ENCODE measurements around the gene TMPRSS4. TPM values are rescaled to one million over a fixed set of nuclear protein-coding genes. Genes with fewer than 3 reads are reported as not detected.

TMPRSS4 gene
- total RNA-seq, 1 experiment from 2014 or later = not detected

DNA sequence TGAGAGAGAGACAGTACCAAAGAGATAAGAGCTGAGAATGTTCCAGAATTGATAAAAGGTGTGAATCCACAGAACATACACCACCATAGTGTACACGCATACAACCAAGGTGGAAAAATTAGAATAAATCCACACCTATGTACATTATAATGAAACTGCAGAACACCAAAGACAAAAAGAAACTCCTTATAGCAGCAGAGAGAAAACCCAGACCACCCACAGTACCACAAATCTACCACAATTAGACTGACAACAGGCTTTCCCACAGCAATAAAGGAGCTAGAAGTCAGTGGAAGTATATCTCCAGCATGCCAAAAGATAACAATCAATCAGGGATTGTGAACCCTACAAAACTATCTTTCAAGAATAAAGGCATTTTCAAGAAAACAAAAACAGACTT, 43.9 kb downstream of the TMPRSS4 start:
- no peak for TF ChIP-seq EZH2 (IDR thresholded peaks at IDR 0.05; ENCODE audit: borderline replicate concordance, low read depth, low read length, poor library complexity, severe bottlenecking)
- TF ChIP-seq, protein P1, sequence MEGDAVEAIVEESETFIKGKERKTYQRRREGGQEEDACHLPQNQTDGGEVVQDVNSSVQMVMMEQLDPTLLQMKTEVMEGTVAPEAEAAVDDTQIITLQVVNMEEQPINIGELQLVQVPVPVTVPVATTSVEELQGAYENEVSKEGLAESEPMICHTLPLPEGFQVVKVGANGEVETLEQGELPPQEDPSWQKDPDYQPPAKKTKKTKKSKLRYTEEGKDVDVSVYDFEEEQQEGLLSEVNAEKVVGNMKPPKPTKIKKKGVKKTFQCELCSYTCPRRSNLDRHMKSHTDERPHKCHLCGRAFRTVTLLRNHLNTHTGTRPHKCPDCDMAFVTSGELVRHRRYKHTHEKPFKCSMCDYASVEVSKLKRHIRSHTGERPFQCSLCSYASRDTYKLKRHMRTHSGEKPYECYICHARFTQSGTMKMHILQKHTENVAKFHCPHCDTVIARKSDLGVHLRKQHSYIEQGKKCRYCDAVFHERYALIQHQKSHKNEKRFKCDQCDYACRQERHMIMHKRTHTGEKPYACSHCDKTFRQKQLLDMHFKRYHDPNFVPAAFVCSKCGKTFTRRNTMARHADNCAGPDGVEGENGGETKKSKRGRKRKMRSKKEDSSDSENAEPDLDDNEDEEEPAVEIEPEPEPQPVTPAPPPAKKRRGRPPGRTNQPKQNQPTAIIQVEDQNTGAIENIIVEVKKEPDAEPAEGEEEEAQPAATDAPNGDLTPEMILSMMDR (conservative IDR thresholded peaks at IDR 0.05; ENCODE audit: low read depth, low read length) = no peak
- intact Hi-C loops (cut with micrococcal nuclease; ENCODE audit: unreplicated experiment) = no loop called here
- POLR2A ChIA-PET (ENCODE audit: low non-redundant PET) = no interaction called here

DNA sequence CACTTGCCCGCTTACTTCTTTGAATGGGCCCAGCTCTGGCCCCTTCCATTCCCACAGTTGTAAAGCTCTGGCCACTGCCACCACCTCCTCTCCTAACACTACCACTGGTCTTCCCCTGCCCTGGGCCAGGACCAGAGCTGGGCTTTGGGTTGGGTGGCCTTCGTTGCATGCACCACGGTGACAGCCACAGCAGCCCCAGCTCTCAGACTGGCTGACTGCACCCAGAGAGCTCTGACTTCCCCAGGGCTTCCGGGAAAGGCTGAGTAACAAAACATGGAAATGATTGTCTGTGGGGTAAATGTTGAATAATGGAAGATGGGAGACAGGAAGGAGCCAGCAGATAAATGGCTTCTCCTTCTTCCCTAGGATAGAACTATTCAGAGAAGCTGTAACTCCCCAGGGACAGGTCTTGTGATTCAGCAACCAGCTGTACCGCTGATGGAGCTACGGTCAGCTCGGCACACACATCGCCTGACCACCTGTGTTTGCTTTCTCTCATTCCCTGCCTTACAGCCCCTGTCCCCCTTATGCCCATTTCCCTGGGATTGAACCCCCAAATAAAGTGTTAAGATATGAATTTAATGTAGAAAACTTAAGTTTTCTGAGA, 48.2 kb downstream of the TMPRSS4 start:
- Histone ChIP-seq H3K9me3 (ENCODE audit: low read depth, low read length, poor library complexity, severe bottlenecking) (no peaks in the 10 kb centered on the region), H3K4me3 (ENCODE audit: low read depth, low read length, poor library complexity, severe bottlenecking) (no peak overlapping the region), H3K36me3 (ENCODE audit: insufficient read depth, low read length, poor library complexity, severe bottlenecking) (no peaks in the 10 kb centered on the region), H3K27ac (ENCODE audit: low read depth, low read length, poor library complexity, severe bottlenecking) (no peak overlapping the region), H3K4me1 (ENCODE audit: insufficient read depth, low read length, poor library complexity, severe bottlenecking) (no peaks in the 10 kb centered on the region), H3K27me3 (replicated peaks; ENCODE audit: insufficient read depth, low read depth, low read length, poor library complexity) (no peaks in the 10 kb centered on the region)
- CTCF ChIA-PET = no interaction called here
- intact Hi-C loops (cut with micrococcal nuclease; ENCODE audit: unreplicated experiment) = no loop called here
- peak; percentile 35 for DNase-seq (ENCODE audit: low spot score)
- TF ChIP-seq, protein P1 (conservative IDR thresholded peaks at IDR 0.05; ENCODE audit: low read depth, low read length) = no peak
- TF ChIP-seq EZH2 (IDR thresholded peaks at IDR 0.05; ENCODE audit: borderline replicate concordance, low read depth, low read length, poor library complexity, severe bottlenecking) = no peak
- BruUV-seq (replicated peaks) = no TSS peak
- POLR2A ChIA-PET (ENCODE audit: low non-redundant PET) = no interaction called here

More for the DNA sequence above, 43.9 kb downstream of the TMPRSS4 start:
- CTCF ChIA-PET = no interaction called here
- Histone ChIP-seq H3K4me1 (ENCODE audit: insufficient read depth, low read length, poor library complexity, severe bottlenecking) (no peaks in the 10 kb centered on the region), H3K27me3 (replicated peaks; ENCODE audit: insufficient read depth, low read depth, low read length, poor library complexity) (peaks cover 11% of the 10 kb centered on the region), H3K36me3 (ENCODE audit: insufficient read depth, low read length, poor library complexity, severe bottlenecking) (no peaks in the 10 kb centered on the region), H3K9me3 (ENCODE audit: low read depth, low read length, poor library complexity, severe bottlenecking) (no peaks in the 10 kb centered on the region), H3K27ac (ENCODE audit: low read depth, low read length, poor library complexity, severe bottlenecking) (no peak overlapping the region), H3K4me3 (ENCODE audit: low read depth, low read length, poor library complexity, severe bottlenecking) (no peak overlapping the region)
- no peak for DNase-seq (ENCODE audit: low spot score)
- BruUV-seq (replicated peaks) = no TSS peak

DNA sequence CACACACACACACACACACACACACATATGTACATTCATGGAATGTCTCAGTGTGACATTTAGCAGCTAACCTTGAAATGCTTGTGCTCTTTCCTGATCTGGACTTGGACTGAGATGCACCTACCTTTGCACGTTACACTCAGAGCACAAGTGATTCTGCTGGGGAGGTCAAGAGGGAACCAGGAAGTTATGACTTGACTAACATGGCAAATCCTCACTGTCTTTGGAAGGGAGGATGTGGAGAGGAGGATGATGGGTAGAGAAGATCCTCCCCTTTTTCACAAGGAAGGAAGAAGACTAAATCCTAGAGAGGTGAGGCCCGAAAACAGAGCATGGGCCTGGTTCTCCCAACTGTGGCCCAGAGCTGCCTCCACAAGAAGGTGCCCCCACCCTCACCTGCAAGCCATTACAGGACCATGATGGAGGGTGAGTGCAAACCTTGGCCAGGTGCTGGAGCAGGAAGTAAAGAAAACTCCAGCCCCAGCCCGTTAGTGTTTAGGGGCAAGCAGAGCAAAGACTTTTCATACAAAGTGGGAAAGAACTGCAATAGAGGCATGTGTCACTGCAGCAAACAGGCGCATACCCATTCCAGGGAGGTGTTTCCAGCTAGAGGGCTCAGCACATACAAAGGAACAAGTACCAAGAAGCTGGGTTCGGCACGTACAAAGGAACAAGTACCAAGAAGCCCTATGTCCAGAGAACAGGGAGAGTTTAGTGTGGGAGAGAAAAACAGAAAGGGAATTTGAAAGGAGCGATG, 49.4 kb downstream of the TMPRSS4 start:
- TF ChIP-seq EZH2 (IDR thresholded peaks at IDR 0.05; ENCODE audit: borderline replicate concordance, low read depth, low read length, poor library complexity, severe bottlenecking) = no peak
- TF ChIP-seq, protein P1 (conservative IDR thresholded peaks at IDR 0.05; ENCODE audit: low read depth, low read length) = no peak
- Histone ChIP-seq H3K36me3 (ENCODE audit: insufficient read depth, low read length, poor library complexity, severe bottlenecking) (no peaks in the 10 kb centered on the region), H3K9me3 (ENCODE audit: low read depth, low read length, poor library complexity, severe bottlenecking) (no peaks in the 10 kb centered on the region), H3K27me3 (replicated peaks; ENCODE audit: insufficient read depth, low read depth, low read length, poor library complexity) (no peaks in the 10 kb centered on the region), H3K27ac (ENCODE audit: low read depth, low read length, poor library complexity, severe bottlenecking) (no peak overlapping the region), H3K4me1 (ENCODE audit: insufficient read depth, low read length, poor library complexity, severe bottlenecking) (no peaks in the 10 kb centered on the region), H3K4me3 (ENCODE audit: low read depth, low read length, poor library complexity, severe bottlenecking) (no peak overlapping the region)
- no TSS peak for BruUV-seq (replicated peaks)
- ChIA-PET POLR2A (ENCODE audit: low non-redundant PET) (interaction anchor here (0.6 kb wide), 1 partner anchor 2000 kb away, joined by 4 read pairs; no protein-coding TSS in a partner anchor), CTCF (no interaction called here)
- intact Hi-C loops (cut with micrococcal nuclease; ENCODE audit: unreplicated experiment) = no loop called here
- DNase-seq (ENCODE audit: low spot score) = no peak
